Measurements from ENCODE around the gene NCOA5. TPM values are rescaled to one million over a fixed set of nuclear protein-coding genes. Genes with fewer than 3 reads are reported as not detected.

Gene NCOA5
- total and polyA plus RNA-seq, 10 of the 15 experiments (the other 5 are each of a cell fraction or from before 2014, with no cell fraction given), result 7.7 to 38.1 (median 30.1) TPM

DNA sequence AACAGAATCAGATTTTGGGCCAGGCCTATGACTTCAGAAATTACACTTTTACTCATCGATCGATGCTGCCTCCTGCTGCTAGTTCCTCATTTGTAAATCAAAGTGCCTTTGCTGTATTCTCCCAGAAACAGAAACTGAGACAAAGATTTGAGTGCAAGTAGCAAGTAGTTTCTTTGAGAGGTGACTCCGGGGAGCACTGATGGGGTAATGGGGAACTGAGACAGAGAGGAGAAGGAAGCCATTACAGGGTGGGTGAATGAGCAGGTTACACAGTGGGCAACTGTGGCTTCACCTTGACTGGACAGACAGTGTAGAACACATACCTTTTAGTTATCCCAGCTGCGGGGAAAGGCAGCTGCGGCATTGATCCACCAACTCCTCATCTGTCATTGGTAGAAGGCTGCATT lies 18.7 kb upstream of the NCOA5 start:
- ChIA-PET POLR2A (interaction anchor here (1.8 to 3.6 kb wide), 4 partner anchors 10 to 20 kb away, joined by 5 to 19 read pairs (median 10); partner anchors contain the start of gene CD40), SMC1A (ENCODE audit: uncharacterized antibody, unreplicated experiment) (interaction anchor here (1.0 to 3.8 kb wide), 6 partner anchors 9 to 299 kb away, joined by 6 to 30 read pairs (median 8); partner anchors contain the start of gene CD40), CTCF (interaction anchor here (0.7 to 2.8 kb wide), 16 partner anchors 10 to 109 kb away, joined by 3 to 17 read pairs (median 7); partner anchors contain the start of gene CD40), RAD21 (ENCODE audit: unreplicated experiment) (interaction anchor here (0.9 to 3.1 kb wide), 8 partner anchors 9 to 86 kb away, joined by 3 to 23 read pairs (median 4); no protein-coding TSS in a partner anchor)
- Histone ChIP-seq H3K27ac (ENCODE audit: control insufficient read depth, insufficient read depth) (peak overlapping the region; percentile 69), H3K9me3 (replicated peaks; ENCODE audit: control insufficient read depth, insufficient read depth, low read length) (no peaks in the 10 kb centered on the region), H4K20me1 (ENCODE audit: control insufficient read depth, insufficient read depth) (no peaks in the 10 kb centered on the region), H2AFZ (ENCODE audit: control insufficient read depth, low read depth, low read length) (peak overlapping the region; percentile 51), H3K4me3 (peak overlapping the region; percentile 11; the same call in 1 of the 2 replicates), H3K36me3 (ENCODE audit: control insufficient read depth in 2 of 2, insufficient read depth in 2 of 2, low read length in 1 of 2) (no peaks in the 10 kb centered on the region), H3K9ac (ENCODE audit: control insufficient read depth, insufficient read depth, low read length) (peak overlapping the region; percentile 11; the same call in 1 of the 2 replicates), H3K4me1 (ENCODE audit: control insufficient read depth, insufficient read depth, low read length) (peaks cover 37% of the 10 kb centered on the region), H3K27me3 (replicated peaks in 1 of 2; ENCODE audit: control insufficient read depth in 2 of 2, insufficient read depth in 2 of 2, low read length in 1 of 2) (no peaks in the 10 kb centered on the region), H3K79me2 (ENCODE audit: control insufficient read depth, insufficient read depth, low read length) (no peaks in the 10 kb centered on the region), H3K4me2 (ENCODE audit: control insufficient read depth, insufficient read depth) (peak overlapping the region; percentile 66)
- FAIRE-seq (peak; percentile 99), DNase-seq (ENCODE audit: low read depth, low spot score) (peak; percentile 93), ATAC-seq (peak; percentile 94)
- intact Hi-C loops (cut with micrococcal nuclease; ENCODE audit: unreplicated experiment), result no loop called here
- BruUV-seq (replicated peaks), result no TSS peak
- WGBS (ENCODE audit: insufficient coverage, insufficient replicate concordance, low lambda C conversion rate, missing lambda C conversion rate), result 0% methylated on average over 5 of the region's 5 CpGs
- in situ Hi-C loops (cut with MboI), result no loop called here
- TF ChIP-seq, protein P1, sequence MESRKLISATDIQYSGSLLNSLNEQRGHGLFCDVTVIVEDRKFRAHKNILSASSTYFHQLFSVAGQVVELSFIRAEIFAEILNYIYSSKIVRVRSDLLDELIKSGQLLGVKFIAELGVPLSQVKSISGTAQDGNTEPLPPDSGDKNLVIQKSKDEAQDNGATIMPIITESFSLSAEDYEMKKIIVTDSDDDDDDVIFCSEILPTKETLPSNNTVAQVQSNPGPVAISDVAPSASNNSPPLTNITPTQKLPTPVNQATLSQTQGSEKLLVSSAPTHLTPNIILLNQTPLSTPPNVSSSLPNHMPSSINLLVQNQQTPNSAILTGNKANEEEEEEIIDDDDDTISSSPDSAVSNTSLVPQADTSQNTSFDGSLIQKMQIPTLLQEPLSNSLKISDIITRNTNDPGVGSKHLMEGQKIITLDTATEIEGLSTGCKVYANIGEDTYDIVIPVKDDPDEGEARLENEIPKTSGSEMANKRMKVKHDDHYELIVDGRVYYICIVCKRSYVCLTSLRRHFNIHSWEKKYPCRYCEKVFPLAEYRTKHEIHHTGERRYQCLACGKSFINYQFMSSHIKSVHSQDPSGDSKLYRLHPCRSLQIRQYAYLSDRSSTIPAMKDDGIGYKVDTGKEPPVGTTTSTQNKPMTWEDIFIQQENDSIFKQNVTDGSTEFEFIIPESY (IDR thresholded peaks at IDR 0.05), result no peak
- no peak for TF ChIP-seq TARDBP (IDR thresholded peaks at IDR 0.05; ENCODE audit: borderline replicate concordance)
- TF ChIP-seq YY1 (IDR thresholded peaks at IDR 0.05; ENCODE audit: low read depth, low read length), result peak; percentile 92
- no peak for TF ChIP-seq BRCA1 (IDR thresholded peaks at IDR 0.05; ENCODE audit: low read depth, low read length)
- no peak for TF ChIP-seq ZNF622 (IDR thresholded peaks at IDR 0.05)
- TF ChIP-seq, protein P2, sequence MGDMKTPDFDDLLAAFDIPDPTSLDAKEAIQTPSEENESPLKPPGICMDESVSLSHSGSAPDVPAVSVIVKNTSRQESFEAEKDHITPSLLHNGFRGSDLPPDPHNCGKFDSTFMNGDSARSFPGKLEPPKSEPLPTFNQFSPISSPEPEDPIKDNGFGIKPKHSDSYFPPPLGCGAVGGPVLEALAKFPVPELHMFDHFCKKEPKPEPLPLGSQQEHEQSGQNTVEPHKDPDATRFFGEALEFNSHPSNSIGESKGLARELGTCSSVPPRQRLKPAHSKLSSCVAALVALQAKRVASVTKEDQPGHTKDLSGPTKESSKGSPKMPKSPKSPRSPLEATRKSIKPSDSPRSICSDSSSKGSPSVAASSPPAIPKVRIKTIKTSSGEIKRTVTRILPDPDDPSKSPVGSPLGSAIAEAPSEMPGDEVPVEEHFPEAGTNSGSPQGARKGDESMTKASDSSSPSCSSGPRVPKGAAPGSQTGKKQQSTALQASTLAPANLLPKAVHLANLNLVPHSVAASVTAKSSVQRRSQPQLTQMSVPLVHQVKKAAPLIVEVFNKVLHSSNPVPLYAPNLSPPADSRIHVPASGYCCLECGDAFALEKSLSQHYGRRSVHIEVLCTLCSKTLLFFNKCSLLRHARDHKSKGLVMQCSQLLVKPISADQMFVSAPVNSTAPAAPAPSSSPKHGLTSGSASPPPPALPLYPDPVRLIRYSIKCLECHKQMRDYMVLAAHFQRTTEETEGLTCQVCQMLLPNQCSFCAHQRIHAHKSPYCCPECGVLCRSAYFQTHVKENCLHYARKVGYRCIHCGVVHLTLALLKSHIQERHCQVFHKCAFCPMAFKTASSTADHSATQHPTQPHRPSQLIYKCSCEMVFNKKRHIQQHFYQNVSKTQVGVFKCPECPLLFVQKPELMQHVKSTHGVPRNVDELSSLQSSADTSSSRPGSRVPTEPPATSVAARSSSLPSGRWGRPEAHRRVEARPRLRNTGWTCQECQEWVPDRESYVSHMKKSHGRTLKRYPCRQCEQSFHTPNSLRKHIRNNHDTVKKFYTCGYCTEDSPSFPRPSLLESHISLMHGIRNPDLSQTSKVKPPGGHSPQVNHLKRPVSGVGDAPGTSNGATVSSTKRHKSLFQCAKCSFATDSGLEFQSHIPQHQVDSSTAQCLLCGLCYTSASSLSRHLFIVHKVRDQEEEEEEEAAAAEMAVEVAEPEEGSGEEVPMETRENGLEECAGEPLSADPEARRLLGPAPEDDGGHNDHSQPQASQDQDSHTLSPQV (IDR thresholded peaks at IDR 0.05), result no peak
- TF ChIP-seq NFYA (IDR thresholded peaks at IDR 0.05; ENCODE audit: borderline replicate concordance, low read depth, low read length), result no peak
- TF ChIP-seq MEF2A (IDR thresholded peaks at IDR 0.05; ENCODE audit: insufficient read depth, low read depth, low read length), result 0 out of 2 replicates have a peak, but pooled peaks have one; percentile 12
- TF ChIP-seq SMARCA5 (IDR thresholded peaks at IDR 0.05), result no peak
- no peak for TF ChIP-seq NR2C1 (IDR thresholded peaks at IDR 0.05)
- TF ChIP-seq ZNF384 (IDR thresholded peaks at IDR 0.05; ENCODE audit: borderline replicate concordance, low read depth, low read length), result no peak
- TF ChIP-seq NBN (IDR thresholded peaks at IDR 0.05), result no peak; the same call in 1 of the 2 replicates
- TF ChIP-seq, protein P3, sequence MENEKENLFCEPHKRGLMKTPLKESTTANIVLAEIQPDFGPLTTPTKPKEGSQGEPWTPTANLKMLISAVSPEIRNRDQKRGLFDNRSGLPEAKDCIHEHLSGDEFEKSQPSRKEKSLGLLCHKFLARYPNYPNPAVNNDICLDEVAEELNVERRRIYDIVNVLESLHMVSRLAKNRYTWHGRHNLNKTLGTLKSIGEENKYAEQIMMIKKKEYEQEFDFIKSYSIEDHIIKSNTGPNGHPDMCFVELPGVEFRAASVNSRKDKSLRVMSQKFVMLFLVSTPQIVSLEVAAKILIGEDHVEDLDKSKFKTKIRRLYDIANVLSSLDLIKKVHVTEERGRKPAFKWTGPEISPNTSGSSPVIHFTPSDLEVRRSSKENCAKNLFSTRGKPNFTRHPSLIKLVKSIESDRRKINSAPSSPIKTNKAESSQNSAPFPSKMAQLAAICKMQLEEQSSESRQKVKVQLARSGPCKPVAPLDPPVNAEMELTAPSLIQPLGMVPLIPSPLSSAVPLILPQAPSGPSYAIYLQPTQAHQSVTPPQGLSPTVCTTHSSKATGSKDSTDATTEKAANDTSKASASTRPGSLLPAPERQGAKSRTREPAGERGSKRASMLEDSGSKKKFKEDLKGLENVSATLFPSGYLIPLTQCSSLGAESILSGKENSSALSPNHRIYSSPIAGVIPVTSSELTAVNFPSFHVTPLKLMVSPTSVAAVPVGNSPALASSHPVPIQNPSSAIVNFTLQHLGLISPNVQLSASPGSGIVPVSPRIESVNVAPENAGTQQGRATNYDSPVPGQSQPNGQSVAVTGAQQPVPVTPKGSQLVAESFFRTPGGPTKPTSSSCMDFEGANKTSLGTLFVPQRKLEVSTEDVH (IDR thresholded peaks at IDR 0.05; ENCODE audit: low read depth, partially characterized antibody), result no peak
- TF ChIP-seq ZNF207 (IDR thresholded peaks at IDR 0.05; ENCODE audit: borderline replicate concordance), result no peak
- no peak for TF ChIP-seq HDAC6 (IDR thresholded peaks at IDR 0.05; ENCODE audit: unreplicated experiment)
- TF ChIP-seq, protein P4, sequence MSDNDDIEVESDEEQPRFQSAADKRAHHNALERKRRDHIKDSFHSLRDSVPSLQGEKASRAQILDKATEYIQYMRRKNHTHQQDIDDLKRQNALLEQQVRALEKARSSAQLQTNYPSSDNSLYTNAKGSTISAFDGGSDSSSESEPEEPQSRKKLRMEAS (IDR thresholded peaks at IDR 0.05; ENCODE audit: low read depth, low read length), result no peak

Measured in GM12878 (cell line).